Measurements from ENCODE around the gene TIMP2.
"Not testable (repeated sequence)": the region's sequence is repeated elsewhere in the genome, so short reads cannot be mapped to it uniquely, and the experiment has no call there.

TIMP2 gene

DNA sequence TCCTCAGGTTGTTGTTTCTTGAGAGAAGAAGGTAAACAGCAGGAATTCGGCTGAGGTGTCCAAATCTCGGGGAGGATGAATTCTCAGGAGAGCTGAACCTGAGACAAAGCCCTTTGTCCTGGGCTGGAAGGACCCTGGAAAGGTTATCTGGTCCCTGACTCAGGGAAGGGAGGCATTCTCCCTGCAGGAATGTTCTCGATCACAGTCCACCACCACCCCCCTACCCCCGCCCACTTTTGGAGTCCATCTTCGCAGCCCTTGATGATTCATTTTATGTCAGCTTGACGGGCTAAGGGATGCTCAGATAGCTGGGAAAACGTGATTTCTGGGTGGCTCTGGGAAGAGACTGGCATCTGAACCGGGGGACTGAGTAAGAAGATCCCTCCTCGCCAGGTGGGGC, 20.8 kb downstream of the TIMP2 start:
- no peak for DNase-seq

DNA sequence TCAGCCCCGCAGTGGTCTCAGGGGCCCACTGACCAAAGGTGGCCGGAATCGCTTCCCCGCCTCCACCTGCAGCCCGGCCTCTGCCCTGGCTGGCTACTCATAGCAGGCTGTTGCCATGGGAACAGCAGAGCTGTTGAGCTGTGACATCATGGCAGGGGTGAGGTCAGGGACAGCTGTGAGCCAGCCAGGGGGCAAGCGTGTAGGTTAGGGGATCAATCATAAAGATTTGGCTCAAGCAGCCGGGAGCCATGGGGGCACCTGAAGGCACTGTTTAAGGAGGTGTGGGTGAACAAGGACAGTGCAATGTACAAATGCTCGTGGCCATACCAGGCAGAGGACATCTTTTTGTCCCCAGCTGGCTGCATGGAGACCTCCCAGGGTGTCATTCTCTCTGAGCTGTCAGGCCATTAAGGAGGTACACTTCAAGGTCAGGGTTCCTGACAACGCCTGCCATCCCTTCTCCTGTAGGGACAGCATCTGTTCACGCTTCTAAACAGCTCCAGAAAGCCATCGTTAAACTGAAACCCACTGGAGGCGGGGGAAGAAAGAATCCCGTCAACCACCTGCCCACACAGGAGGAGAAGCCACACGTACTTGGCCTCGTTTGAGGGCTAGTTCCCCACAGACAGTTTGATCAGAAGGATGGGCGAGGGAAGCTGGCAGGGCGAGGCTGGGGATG, 21.9 kb downstream of the TIMP2 start, which contains the start of gene CEP295NL:
CEP295NL (minus strand) TSS at position 101 of the 679 bp plus-strand sequence. CDS start 1,373 bp downstream, outside the sequence.
- DNase-seq: no peak

DNA sequence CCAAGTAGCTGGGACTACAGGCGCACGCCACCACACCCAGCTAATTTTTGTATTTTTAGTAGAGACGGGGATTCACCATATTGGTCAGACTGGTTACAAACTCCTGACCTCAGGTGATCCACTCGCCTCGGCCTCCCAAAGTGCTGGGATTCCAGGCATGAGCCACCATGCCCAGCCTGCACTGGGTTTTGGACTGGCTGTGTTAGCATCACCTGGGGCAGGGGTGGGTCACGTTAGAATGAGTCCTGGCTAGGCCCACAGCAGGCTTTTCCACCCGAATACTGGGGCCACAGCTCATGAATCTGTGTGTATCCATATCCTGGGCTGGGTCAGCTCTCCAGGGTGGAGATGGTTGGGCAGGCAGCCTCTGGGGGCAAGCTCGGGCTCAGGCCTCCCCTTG, 23.0 kb downstream of the TIMP2 start:
- not testable (repeated sequence) for DNase-seq

DNA sequence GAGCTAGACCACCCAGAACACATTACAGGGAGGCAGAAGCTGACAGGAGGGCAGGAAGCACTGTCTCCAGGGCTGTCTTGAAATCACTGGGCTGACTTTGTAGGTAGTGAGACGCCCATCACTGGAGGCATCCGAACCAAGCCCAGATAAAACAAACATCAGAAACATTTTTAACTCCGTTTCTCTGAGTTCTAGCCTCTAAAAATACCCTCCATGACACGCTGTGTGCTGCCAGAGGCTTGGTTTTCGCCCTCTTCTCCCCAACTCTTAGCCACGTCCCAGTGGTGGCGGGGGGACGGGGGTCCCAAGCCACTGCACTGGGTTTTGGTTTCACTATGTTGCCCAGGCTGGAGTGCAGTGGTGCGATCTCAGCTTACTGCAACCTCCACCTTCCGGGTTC, 23.4 kb downstream of the TIMP2 start:
- DNase-seq: no peak

DNA sequence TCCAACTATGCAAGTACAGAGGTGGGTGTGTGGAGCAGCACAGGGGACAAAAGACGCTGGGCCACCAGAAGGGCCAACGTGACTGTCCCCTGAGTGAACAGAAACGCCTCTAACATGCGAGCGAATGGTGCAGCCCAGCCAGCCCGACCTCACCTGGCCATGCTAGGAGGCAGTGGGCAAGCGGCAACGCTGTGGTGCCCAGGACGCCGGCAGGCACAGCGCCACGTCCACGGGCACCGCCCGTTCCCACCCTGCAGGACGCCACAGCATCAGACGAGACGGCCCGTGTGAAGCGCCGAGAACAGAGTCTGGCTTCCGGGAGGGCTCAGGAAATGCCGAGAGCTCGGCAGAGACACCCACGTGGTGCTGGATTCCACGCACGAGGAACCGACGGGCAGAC, 24.4 kb downstream of the TIMP2 start:
- no peak for DNase-seq

DNA sequence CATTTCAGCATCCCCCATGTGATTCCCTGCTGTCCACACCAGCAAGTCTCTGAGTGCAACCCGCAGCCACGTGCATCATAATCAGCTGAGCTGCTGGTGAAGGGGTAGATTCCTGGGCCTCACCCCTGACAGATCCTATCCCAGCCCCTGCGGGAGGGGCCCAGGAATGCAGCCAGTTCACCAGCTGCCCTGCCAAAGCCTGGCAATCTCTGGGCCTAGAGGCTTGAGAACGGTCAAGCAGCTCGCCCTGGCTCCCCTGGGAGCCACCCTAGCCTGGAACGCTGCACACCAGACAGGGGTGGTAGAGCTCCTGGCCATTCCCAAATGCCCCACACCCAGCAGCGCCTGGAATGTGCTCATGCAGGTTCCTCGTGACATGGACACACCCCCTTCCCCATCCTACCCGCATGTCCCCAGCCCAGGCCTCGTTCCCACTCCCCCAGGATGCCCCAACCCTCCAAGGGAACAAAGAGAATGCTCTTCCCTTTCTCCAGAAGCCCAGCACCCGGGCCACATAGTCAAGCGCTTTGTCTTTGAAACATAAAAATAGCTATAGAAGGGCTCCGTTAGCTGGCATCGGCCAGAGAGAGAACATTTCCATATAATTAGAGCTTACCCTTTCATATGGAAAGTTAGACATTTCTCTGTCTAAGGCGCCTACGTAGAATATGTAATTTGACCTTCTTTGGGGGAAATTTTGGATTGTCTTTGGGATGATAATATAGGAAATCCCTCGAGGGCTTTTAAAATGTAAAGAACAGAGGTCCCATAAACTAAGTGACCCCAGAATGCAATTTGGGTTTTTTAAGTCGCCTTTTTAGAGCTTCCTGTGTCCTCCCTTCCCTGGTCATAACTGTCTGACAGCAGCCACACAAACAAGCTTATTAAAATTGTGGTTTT, 25.6 kb downstream of the TIMP2 start:
- DNase-seq: no peak

DNA sequence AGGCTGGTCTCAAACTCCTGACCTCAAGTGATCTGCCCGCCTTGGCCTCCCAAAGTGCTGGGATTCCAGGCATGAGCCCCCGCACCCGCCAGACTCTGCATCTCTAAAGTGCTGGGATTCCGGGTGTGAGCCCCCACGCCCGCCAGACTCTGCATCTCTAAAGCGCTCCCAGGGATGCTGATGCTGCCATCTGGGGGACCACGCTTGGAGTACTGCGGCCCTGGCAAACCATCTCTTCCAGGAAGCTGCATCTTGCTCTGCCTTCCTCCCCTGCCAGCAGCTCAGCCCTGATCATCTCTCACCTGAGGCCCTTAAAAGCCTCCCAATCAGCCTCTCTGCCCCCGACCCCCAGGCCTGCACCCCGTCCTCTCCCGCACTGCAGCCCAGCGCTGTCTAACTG, 26.2 kb downstream of the TIMP2 start:
- DNase-seq: no peak

DNA sequence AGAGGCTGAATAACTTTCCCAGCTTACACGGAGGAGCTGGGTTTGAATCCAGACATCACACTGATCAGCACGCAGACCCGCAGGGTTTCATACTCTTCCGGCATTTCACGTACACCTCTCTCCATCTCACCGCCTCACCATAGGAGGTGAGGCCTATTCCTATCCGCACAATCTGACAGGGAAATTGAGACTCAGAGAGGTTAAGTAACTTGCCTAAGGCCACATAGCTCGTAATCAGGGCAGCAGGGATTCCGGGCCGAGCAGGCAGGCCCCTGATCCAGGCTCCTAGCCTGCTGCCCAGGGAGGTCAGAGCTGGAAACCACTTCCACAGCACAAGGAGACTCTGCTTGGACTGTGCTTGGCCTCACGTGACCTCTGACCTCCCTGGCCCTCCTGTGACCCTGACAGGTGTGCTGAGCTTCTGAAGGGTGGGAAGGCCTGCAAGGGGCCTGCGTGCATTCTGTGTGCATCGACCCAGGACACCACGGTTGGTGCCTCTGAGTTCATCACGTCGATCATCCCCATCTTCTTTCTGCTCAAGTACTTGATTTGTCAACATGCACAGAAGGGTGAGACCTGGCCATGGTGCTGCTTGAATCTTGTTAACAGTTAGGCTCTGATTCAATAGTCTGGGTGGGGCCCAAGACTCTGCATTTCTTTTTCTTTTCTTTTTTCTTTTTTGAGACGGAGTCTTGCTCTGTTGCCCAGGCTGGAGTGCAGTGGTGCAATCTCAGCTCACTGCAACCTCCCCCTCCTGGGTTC, 26.9 kb downstream of the TIMP2 start:
- DNase-seq: no peak

DNA sequence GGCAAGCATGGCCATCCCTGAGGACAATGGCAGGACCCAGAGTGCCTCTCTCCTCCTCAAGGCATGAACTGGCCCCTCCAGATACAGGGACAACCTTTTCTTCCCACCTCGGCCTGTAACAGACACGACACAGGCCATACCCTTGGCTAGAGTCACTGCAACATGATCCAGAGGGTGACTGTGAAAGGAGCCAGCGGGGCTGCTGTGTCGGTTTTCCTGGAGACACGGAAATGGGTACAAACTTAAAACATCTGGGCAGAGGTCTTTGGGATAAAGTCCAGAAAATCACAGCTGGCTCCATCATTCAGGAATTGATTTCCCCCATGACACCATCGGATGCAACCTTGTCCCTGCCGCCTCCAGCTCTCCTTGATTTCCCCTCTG, 27.5 kb downstream of the TIMP2 start:
- no peak for DNase-seq

DNA sequence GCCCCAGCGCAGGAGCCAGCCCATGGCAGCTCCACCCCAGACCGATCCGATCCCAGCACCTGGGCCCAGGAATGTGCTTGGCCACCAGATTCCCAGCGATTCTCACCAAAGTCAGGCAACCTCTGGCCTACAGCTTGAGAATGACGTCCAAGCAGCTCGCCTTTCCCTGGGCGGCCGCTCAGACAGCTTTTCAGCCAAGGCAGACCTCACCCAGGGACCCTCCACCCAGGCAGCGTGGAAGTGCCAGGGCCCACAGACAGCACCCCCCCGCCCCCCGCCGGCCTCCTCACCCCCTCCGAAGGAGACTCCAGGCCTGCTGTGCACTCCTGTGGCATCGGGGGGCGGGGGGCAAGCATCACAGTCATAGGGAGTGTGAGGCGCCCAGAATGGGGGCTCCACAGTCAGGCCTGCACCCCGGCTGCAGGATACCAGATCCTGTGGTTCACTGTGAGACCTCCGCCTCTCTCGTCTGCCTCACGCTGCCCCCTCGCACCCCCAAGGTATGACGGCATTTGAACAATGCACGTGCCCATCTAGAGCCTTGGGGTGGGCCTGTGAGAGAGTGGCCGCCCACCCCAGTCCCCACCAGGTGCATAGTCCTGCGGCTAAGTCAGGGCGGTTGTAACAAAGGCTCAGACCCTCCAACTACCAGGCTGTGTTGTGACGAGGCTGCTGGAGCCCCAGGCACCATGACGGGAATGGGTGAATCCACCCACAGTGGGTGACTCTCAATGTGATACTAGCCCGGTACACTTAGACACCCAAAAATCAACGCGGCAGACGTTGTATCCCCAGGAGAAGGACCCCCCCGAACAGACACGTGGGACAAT, 28.1 kb downstream of the TIMP2 start:
- no peak for DNase-seq

DNA sequence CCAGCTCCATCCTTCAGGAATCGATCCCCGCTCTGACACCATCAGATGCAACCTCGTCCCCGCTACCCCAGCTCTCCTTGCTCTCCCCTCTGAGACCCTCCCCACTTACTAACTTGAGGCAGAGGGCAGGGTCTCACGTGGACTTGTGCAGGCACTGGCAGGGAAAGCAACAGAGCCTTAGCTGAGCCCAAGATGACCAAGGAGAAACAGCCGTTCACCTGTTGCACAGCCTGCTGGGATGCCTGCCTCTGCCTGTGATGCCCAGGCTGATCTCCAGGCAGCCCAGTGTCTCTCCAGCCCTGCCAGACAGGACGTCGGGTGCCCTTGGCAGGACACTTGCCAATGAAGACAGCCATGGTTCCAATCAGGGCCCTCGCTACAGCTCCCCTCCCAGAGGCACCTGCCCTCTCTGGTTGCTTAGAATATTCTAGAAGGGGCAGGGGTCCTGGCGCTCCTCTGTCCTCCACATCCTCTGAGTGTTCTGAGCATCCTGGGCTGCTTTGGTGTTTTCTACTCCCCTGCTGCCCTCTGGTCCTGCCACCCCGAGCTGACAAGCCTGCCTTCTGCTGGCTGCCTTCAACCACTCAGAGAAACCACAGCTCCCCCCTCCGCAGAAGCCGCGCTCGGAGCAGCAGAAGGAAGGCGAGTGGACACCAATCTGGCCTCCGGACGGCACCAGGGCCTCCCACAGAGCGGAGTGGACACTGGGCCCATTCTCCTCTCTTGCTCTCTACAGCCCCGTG, 28.9 kb downstream of the TIMP2 start:
- no peak for DNase-seq

DNA sequence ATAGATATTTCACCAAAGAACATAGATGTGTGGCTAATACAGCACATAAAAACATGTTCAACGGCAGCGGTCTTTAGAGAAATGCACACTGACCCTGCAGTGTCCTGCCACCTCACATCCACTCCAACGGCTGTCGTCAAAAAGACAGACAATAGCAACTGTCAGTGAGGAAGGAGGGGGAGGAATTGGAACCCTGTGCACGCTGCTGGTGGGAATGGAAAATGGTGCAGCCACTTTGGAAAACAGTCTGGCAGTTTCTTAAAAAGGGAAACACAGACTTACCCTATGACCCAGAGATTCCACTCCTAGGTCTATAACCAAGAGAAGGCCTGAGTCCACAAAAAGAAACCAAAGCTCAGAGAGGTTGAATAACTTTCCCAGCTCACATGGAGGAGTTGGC, 29.9 kb downstream of the TIMP2 start:
- no peak for DNase-seq

DNA sequence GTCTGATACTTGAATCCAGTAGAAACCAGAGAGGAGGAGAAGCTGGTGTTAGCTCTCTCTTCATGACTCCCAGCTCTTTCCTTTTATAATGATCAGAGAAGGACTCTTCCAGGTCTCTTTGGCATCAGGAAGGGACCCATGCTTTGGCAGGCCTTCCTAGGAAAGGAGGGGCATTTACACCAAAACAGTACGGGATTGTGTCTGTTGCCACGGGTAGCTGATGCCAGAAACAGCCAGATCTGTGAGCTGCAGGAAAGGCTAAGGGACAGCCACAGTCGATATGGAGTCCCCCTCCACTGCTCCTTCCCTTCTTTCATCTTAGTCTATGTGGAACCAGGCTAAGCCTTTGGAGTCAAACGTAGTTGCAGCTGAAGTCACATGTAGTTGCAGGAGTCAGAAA, 31.5 kb downstream of the TIMP2 start:
- no peak for DNase-seq

DNA sequence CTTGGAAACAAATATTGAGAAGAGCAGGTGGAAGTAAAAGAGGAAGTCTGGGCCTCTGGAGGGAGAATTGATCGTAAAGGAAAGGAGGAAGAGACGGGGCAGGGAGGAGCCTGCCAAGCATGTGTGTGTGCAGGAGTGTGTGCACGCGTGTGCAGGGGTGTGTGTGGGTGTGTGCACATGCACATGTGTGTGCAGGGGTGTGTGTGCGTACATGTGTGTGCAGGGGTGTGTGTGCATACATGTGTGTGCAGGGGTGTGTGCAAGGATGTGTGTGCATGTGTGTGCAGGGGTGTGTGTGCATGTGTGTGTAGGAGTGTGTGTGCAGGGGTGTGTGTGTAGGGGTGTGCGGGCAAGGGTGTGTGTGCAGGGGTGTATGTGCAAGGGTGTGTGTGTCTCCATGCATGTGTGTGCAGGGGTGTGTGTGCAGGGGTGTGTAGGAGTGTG, 32.2 kb downstream of the TIMP2 start:
- no peak for DNase-seq

DNA sequence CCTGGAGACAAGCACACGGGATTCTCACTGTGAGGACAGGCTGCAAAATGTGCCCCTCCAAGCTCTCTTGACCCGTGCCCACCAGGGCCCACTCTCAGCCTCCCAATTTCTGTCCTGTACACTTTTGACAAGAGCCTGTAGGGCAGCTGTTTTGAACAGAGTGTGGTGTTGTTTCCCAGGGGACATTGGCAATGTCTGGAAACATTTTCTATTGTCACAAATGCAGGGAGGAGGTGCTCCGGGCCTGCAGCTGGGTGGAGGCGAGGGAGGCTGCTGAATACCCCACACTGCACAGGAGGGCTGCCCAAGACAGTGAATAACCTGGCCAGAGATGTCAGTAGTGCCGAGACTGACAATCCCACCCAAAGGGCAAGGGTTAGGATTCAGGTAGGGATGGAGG, 32.7 kb downstream of the TIMP2 start:
- DNase-seq: no peak

DNA sequence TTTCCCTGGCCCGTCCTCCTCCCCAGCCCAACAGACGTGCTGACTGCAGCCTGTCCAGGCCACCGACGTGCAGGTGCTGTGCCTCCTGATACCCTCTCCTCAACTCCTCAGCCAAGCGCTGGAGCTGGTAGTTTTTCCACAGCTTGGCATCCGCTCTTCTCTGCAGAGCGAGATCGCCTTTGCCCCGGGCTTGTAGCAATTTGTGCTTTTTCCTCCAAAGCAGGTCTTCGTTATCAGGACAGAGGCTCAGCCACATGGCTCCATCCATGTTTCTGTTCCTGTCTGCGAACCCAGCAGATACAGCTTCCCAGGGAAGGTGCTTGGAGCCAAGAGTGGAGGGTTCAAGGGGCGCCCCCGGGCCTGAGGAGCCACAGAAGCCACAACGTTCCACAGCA, 33.1 kb downstream of the TIMP2 start:
- DNase-seq: no peak

DNA sequence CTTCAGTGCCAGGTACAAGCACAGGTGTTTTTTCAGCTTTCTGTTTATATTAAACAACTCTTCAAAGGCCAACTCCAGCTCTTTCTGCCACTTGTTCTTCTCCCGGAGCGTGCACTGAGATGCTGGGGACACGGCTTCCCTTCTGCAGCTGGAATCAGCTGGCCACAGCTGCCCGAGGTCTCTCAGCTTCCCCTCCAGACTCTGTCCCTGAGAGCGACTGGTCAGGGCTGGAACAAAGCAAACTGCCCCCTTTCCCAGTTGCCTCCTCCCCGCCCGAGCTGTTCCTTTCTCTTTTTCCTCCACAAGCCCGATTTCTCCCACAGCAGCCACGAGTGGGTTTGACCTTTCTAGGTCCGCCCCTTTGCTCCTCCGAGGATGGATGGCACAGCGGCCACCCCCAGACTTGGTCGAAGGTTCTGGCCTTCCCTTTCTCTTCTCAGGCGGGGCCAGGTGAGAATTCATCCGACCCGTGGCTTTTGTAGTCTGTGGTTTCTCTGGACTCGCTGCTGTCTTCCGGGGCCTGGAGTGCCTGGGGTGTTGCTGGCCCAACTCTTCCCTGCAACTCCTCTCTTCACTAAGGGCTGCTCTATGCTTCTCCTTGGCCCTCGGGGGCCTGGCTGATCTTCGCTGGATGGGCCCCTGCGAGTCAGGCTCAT, 33.7 kb downstream of the TIMP2 start:
- DNase-seq: no peak

DNA sequence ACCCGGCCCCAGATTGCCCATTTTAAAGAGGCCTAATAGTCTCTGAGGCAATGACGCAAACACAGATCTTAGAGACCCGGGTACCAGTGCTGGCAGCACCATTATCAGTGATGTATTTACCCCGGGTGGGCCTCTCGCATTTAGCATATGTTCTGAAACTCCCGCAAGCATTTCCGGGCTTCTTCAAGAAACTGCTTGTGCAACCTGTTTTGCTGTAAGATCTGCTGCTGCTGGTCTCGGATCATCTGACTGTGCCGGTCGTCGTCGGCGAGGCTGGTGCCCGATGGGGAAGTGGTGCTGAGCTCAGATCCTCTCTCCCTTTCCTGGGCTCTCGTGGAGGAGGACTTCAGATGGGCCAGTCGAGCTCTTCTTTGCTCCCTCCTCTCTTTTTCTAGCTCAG, 34.7 kb downstream of the TIMP2 start:
- DNase-seq: no peak

DNA sequence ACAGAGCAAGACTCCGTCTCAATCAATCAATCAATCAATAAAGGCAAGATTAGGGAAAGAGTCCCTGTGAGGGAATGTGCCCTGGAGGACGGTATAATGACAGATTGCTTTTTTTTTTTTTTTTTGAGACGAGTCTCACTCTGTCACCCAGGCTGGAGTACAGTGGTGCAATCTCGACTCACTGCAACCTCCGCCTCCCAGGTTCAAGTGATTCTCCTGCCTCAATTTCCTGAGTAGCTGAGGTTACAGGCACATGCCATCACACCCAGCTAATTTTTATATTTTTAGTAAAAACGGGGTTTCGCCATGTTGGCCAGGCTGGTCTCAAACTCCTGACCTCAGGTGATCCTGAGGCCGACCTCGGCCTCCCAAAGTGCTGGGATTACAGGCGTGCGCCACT, 35.1 kb downstream of the TIMP2 start:
- not testable (repeated sequence) for DNase-seq

DNA sequence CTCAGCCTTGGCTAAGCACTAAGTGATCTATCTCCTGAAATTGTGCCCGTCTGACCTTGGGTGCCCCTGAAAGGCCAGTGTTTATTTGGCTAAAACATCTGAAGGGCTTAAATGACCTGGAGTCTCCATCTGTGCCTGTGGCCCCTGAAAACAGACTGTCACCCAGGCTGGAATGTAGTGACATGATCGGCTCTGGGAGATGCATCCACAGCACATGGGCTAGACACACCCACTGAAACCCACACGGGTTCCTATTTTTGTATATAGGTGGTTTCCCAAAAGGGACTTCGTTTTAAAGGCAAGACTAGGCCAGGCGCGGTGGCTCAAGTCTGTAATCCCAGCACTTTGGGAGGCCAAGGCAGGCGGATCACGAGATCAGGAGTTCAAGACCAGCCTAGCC, 35.7 kb downstream of the TIMP2 start:
- DNase-seq: no peak

DNA sequence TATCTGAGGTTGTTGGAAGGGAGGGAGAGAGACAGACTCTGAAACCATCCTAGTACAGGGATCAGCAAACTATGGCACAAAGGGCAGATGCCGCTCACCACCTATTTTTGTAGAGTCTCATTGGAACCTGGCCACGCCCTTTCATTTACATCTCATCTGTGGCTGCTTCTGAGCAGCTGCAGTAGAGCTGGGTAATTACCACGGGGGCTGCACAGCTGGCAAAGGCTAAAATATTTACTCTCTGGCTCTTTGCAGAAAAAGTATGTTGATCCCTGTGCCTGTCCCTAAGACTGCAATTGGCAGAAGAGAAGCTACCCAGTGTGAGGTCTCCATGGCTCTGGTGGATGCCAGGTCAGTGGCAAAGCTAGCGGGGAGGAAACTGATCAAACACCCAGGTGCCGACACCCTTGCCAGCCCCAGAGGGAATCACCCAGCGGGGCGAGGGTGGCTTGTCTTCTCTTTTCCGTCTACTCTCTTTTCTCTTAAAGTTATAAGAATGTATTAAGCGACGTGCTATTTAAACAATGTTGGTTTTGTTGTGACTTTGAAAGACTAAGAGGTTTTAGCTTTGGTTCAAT, 36.2 kb downstream of the TIMP2 start:
- DNase-seq: no peak
